ENCODE data around the gene CD300LG.

GRCh38 chr17:43825567-43825966 lies 21.4 kb upstream of the CD300LG start:
- no peak for TF ChIP-seq EZH2 (IDR thresholded peaks at IDR 0.05)
- TF ChIP-seq, protein P1, sequence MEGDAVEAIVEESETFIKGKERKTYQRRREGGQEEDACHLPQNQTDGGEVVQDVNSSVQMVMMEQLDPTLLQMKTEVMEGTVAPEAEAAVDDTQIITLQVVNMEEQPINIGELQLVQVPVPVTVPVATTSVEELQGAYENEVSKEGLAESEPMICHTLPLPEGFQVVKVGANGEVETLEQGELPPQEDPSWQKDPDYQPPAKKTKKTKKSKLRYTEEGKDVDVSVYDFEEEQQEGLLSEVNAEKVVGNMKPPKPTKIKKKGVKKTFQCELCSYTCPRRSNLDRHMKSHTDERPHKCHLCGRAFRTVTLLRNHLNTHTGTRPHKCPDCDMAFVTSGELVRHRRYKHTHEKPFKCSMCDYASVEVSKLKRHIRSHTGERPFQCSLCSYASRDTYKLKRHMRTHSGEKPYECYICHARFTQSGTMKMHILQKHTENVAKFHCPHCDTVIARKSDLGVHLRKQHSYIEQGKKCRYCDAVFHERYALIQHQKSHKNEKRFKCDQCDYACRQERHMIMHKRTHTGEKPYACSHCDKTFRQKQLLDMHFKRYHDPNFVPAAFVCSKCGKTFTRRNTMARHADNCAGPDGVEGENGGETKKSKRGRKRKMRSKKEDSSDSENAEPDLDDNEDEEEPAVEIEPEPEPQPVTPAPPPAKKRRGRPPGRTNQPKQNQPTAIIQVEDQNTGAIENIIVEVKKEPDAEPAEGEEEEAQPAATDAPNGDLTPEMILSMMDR (IDR thresholded peaks at IDR 0.05 in 2 of 3, conservative IDR thresholded peaks at IDR 0.05 in 1 of 3; ENCODE audit: borderline replicate concordance in 1 of 3, insufficient read depth in 1 of 3, low read depth in 2 of 3, low read length in 2 of 3) = no peak
- no peak for TF ChIP-seq REST (IDR thresholded peaks at IDR 0.05; ENCODE audit: low read depth)
- TF ChIP-seq TCF7L2 (IDR thresholded peaks at IDR 0.05; ENCODE audit: borderline replicate concordance, extremely low read depth, insufficient read depth, insufficient read length) = no peak
- no peak for TF ChIP-seq ZBTB33 (IDR thresholded peaks at IDR 0.05; ENCODE audit: extremely low read depth, insufficient replicate concordance, low read length)
- no peak for TF ChIP-seq ELF1 (IDR thresholded peaks at IDR 0.05; ENCODE audit: borderline replicate concordance, low read depth)
- TF ChIP-seq POLR2AphosphoS5 (IDR thresholded peaks at IDR 0.05; ENCODE audit: low read depth, low read length) = no peak
- TF ChIP-seq POLR2A (IDR thresholded peaks at IDR 0.05; ENCODE audit: borderline replicate concordance, extremely low read depth, insufficient read depth, insufficient read length) = no peak
- TF ChIP-seq, protein P2, sequence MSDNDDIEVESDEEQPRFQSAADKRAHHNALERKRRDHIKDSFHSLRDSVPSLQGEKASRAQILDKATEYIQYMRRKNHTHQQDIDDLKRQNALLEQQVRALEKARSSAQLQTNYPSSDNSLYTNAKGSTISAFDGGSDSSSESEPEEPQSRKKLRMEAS (IDR thresholded peaks at IDR 0.05) = no peak
- TF ChIP-seq JUND (IDR thresholded peaks at IDR 0.05) = no peak
- TF ChIP-seq ZFX (IDR thresholded peaks at IDR 0.05) = no peak
- TF ChIP-seq EZH2phosphoT487 (IDR thresholded peaks at IDR 0.05; ENCODE audit: borderline replicate concordance) = no peak
